ENCODE results near the gene TENM4.

The TENM4 gene

GRCh38 chr11:79304599-79305212 lies 136.1 kb downstream of the TENM4 start:
- H3K4me3 ChIP-seq (ENCODE audit: low read depth in 1 of 5, low read length in 5 of 5): no peak overlapping the region
- H3K27ac ChIP-seq (ENCODE audit: low read depth, low read length): peak overlapping the region; percentile 2
- H3K9ac ChIP-seq (ENCODE audit: low read length in 5 of 5): peak overlapping the region in 1 of 5 donors; percentile 22
- no peaks in the 10 kb centered on the region for H3K9me3 ChIP-seq (ENCODE audit: control insufficient read depth in 5 of 5, low read length in 5 of 5)
- peaks cover 0 to 12% (median 4%) of the 10 kb centered on the region in 5 donors for H3K4me1 ChIP-seq (ENCODE audit: control insufficient read depth in 5 of 5, insufficient read depth in 5 of 5, low read length in 5 of 5)
- H3K27me3 ChIP-seq (ENCODE audit: control insufficient read depth in 5 of 5, insufficient read depth in 4 of 5, low read length in 5 of 5): no peaks in the 10 kb centered on the region
- no peaks in the 10 kb centered on the region for H3K36me3 ChIP-seq (ENCODE audit: control insufficient read depth in 5 of 5, insufficient read depth in 5 of 5, low read length in 5 of 5)

DNA sequence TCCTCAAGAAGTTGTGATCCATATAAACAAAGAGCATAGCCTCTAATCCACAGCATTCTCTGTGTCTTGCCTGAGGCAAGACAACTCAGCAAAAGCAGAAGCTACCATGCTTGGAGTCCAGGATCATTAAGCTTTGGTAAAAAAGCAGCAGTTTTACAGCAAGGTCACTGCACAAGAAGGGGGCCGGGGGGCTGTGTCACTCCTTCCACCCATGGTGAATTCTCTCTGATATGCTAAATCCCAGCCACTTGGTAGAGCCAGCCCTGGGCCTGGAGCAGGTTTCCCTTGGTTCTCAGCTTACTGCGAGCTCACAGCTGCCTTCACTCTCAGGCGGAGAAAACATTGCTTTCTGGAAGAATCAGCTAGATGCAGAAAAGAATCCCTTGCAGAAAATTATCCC lies 144.7 kb downstream of the TENM4 start:
- Histone ChIP-seq H3K4me1 (ENCODE audit: control insufficient read depth in 5 of 5, insufficient read depth in 5 of 5, low read length in 5 of 5) (no peaks in the 10 kb centered on the region), H3K9ac (ENCODE audit: low read length in 5 of 5) (no peak overlapping the region), H3K9me3 (ENCODE audit: control insufficient read depth in 5 of 5, low read length in 5 of 5) (no peaks in the 10 kb centered on the region), H3K27ac (ENCODE audit: low read depth, low read length) (no peak overlapping the region), H3K4me3 (ENCODE audit: low read depth in 1 of 5, low read length in 5 of 5) (no peak overlapping the region), H3K36me3 (ENCODE audit: control insufficient read depth in 5 of 5, insufficient read depth in 5 of 5, low read length in 5 of 5) (peaks cover 0 to 17% (median 3%) of the 10 kb centered on the region in 5 donors), H3K27me3 (ENCODE audit: control insufficient read depth in 5 of 5, insufficient read depth in 4 of 5, low read length in 5 of 5) (no peaks in the 10 kb centered on the region)

GRCh38 chr11:79294845-79295731 lies 145.7 kb downstream of the TENM4 start:
- no peak overlapping the region for H3K9ac ChIP-seq (ENCODE audit: low read length in 5 of 5)
- H3K36me3 ChIP-seq (ENCODE audit: control insufficient read depth in 5 of 5, insufficient read depth in 5 of 5, low read length in 5 of 5): peaks cover 0 to 17% (median 3%) of the 10 kb centered on the region in 5 donors
- no peaks in the 10 kb centered on the region for H3K9me3 ChIP-seq (ENCODE audit: control insufficient read depth in 5 of 5, low read length in 5 of 5)
- no peak overlapping the region for H3K27ac ChIP-seq (ENCODE audit: low read depth, low read length)
- no peaks in the 10 kb centered on the region for H3K4me1 ChIP-seq (ENCODE audit: control insufficient read depth in 5 of 5, insufficient read depth in 5 of 5, low read length in 5 of 5)
- H3K27me3 ChIP-seq (ENCODE audit: control insufficient read depth in 5 of 5, insufficient read depth in 4 of 5, low read length in 5 of 5): no peaks in the 10 kb centered on the region
- H3K4me3 ChIP-seq (ENCODE audit: low read depth in 1 of 5, low read length in 5 of 5): no peak overlapping the region

GRCh38 chr11:79291948-79292347 lies 148.9 kb downstream of the TENM4 start:
- H3K9ac ChIP-seq (ENCODE audit: low read length in 5 of 5): no peak overlapping the region
- H3K36me3 ChIP-seq (ENCODE audit: control insufficient read depth in 5 of 5, insufficient read depth in 5 of 5, low read length in 5 of 5): peaks cover 0 to 17% (median 3%) of the 10 kb centered on the region in 5 donors
- no peaks in the 10 kb centered on the region for H3K27me3 ChIP-seq (ENCODE audit: control insufficient read depth in 5 of 5, insufficient read depth in 4 of 5, low read length in 5 of 5)
- H3K27ac ChIP-seq (ENCODE audit: low read depth, low read length): no peak overlapping the region
- no peaks in the 10 kb centered on the region for H3K4me1 ChIP-seq (ENCODE audit: control insufficient read depth in 5 of 5, insufficient read depth in 5 of 5, low read length in 5 of 5)
- no peaks in the 10 kb centered on the region for H3K9me3 ChIP-seq (ENCODE audit: control insufficient read depth in 5 of 5, low read length in 5 of 5)
- H3K4me3 ChIP-seq (ENCODE audit: low read depth in 1 of 5, low read length in 5 of 5): no peak overlapping the region

DNA sequence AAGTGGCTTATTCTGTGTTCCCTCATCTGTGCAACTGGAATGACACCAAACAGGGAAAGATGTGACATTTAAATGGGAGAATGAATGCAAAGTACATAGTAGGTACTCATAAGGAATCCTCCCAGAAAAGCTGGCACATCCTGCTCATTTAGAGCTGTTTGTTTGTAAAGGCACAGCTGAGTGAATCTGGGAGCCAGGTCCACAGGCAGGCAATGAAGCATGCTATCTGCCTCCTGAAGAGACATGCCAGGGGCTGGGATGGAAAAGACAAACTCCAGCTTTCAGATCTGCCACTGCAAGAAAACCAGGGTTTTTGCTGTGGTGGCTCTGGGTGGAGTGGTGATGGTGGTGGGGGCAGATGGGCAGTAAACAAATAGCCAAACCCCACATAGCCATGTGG lies 150.1 kb downstream of the TENM4 start:
- H3K9ac ChIP-seq (ENCODE audit: low read length in 5 of 5): no peak overlapping the region
- no peak overlapping the region for H3K27ac ChIP-seq (ENCODE audit: low read depth, low read length)
- H3K36me3 ChIP-seq (ENCODE audit: control insufficient read depth in 5 of 5, insufficient read depth in 5 of 5, low read length in 5 of 5): peaks cover 0 to 9% (median 3%) of the 10 kb centered on the region in 5 donors
- no peak overlapping the region for H3K4me3 ChIP-seq (ENCODE audit: low read depth in 1 of 5, low read length in 5 of 5)
- H3K27me3 ChIP-seq (ENCODE audit: control insufficient read depth in 5 of 5, insufficient read depth in 4 of 5, low read length in 5 of 5): no peaks in the 10 kb centered on the region
- H3K4me1 ChIP-seq (ENCODE audit: control insufficient read depth in 5 of 5, insufficient read depth in 5 of 5, low read length in 5 of 5): peaks cover 0 to 4% (median 0%) of the 10 kb centered on the region in 5 donors
- no peaks in the 10 kb centered on the region for H3K9me3 ChIP-seq (ENCODE audit: control insufficient read depth in 5 of 5, low read length in 5 of 5)

DNA sequence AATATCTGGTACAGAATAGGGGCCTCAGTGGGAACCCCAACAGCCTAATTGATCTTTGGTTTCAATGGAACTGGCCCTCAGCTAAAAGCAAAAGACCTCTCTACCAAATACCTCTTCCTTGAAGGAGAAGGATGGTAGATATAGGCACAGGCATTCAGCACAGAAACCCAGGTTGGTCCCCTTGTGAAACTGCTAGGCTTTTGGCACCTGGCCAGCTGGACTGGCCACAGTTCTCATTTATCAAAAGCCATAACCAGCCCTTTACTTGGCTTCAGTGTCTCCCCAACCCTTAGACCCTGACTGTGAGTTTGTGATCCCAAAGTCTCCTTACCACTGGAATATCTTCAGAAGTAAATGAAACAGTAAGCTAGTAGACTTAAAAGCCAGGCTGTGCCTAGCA lies 152.9 kb downstream of the TENM4 start:
- no peak overlapping the region for H3K4me3 ChIP-seq (ENCODE audit: low read depth in 1 of 5, low read length in 5 of 5)
- H3K27ac ChIP-seq (ENCODE audit: low read depth, low read length): no peak overlapping the region
- no peak overlapping the region for H3K9ac ChIP-seq (ENCODE audit: low read length in 5 of 5)
- H3K9me3 ChIP-seq (ENCODE audit: control insufficient read depth in 5 of 5, low read length in 5 of 5): no peaks in the 10 kb centered on the region
- H3K36me3 ChIP-seq (ENCODE audit: control insufficient read depth in 5 of 5, insufficient read depth in 5 of 5, low read length in 5 of 5): no peaks in the 10 kb centered on the region
- peaks cover 0 to 5% (median 0%) of the 10 kb centered on the region in 5 donors for H3K4me1 ChIP-seq (ENCODE audit: control insufficient read depth in 5 of 5, insufficient read depth in 5 of 5, low read length in 5 of 5)
- H3K27me3 ChIP-seq (ENCODE audit: control insufficient read depth in 5 of 5, insufficient read depth in 4 of 5, low read length in 5 of 5): no peaks in the 10 kb centered on the region

DNA sequence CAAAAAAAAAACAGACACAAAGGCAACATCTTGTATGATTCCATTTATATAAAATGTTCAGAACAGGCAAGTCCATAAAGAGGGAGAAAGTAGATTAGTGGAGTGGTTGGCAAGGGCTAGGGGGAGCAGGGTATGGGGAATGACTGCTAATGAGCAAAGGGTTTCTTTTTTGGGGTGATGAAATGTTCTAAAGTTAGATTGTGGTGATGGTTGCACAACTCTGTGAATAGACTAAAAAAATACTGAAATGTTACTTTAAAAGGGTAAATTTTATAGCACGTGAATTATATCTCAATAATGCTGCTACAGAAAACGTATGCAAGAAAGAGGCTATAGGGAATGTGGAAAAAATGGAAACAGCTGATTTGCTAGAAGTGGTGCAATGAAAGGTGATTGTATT lies 155.1 kb downstream of the TENM4 start:
- Histone ChIP-seq H3K4me1 (ENCODE audit: control insufficient read depth in 5 of 5, insufficient read depth in 5 of 5, low read length in 5 of 5) (peaks cover 0 to 5% (median 0%) of the 10 kb centered on the region in 5 donors), H3K27ac (ENCODE audit: low read depth, low read length) (no peak overlapping the region), H3K9me3 (ENCODE audit: control insufficient read depth in 5 of 5, low read length in 5 of 5) (peaks cover 0 to 4% (median 0%) of the 10 kb centered on the region in 5 donors), H3K4me3 (ENCODE audit: low read depth in 1 of 5, low read length in 5 of 5) (no peak overlapping the region), H3K27me3 (ENCODE audit: control insufficient read depth in 5 of 5, insufficient read depth in 4 of 5, low read length in 5 of 5) (no peaks in the 10 kb centered on the region), H3K36me3 (ENCODE audit: control insufficient read depth in 5 of 5, insufficient read depth in 5 of 5, low read length in 5 of 5) (no peaks in the 10 kb centered on the region), H3K9ac (ENCODE audit: low read length in 5 of 5) (no peak overlapping the region)

DNA sequence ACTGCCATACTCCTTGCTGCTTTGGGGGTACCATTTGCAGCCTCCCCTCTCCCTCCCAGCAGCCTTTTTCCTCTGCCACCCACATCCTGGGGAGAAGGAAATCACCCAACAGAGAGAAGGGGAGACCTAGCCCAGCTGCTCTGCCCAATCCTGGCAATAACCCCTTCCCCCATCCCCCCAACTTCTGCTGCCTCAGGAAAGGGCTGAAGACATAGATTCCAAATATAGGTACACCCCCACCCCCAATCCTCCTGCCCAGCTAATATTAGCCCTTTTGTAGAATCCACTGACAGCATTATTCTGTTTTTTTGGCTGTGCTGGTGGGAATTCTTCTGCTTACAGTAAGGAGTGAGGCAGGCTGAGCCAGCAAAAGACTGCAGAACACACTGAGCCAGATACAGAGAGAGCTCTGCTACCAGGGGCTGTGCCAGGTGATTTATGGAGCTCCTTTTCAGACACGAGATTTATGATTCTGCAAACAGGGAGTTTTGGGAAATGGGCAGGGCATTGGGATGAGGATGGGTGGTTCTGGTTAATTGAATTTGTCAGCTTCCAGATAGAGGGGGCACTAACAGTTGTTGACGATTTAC lies 164.0 kb downstream of the TENM4 start:
- Histone ChIP-seq H3K36me3 (ENCODE audit: control insufficient read depth in 5 of 5, insufficient read depth in 5 of 5, low read length in 5 of 5) (no peaks in the 10 kb centered on the region), H3K9ac (ENCODE audit: low read length in 5 of 5) (no peak overlapping the region), H3K4me3 (ENCODE audit: low read depth in 1 of 5, low read length in 5 of 5) (no peak overlapping the region), H3K27ac (ENCODE audit: low read depth, low read length) (no peak overlapping the region), H3K27me3 (ENCODE audit: control insufficient read depth in 5 of 5, insufficient read depth in 4 of 5, low read length in 5 of 5) (no peaks in the 10 kb centered on the region), H3K4me1 (ENCODE audit: control insufficient read depth in 5 of 5, insufficient read depth in 5 of 5, low read length in 5 of 5) (peaks cover 0 to 5% (median 3%) of the 10 kb centered on the region in 5 donors), H3K9me3 (ENCODE audit: control insufficient read depth in 5 of 5, low read length in 5 of 5) (no peaks in the 10 kb centered on the region)

DNA sequence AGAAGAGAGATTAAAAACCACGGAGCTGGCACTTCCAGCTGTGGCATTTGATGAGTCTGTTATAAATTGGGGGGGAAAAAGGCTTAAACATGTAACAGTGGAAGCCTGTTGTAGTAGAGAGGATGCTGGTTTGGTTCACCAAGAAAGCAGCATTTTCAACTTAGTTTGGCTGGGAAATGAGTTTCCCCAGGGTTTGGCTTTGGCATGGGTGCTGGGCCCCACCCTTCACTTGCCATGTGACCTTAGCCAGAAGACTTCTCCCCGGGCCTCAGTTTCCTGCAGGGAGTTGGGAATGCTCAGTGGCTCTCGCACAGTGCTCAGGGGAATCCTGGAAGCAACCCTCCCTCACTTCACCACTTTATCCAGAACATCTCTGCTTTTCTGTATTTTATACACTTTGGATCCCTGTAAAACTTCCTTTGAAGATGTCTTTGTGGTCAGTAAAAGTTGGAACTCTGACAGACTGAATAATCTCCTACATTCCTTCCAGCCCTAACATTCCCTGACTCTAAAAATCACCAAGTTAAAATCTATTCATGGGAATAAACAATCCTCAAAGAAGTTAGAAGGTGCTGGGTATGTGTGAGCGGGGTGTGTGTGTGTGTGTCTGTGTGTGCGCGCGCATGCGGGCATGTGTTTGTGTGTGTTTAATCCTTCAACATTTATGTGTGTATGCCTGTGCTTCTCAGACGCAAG lies 166.0 kb downstream of the TENM4 start:
- Histone ChIP-seq H3K4me1 (ENCODE audit: control insufficient read depth in 5 of 5, insufficient read depth in 5 of 5, low read length in 5 of 5) (peaks cover 0 to 5% (median 3%) of the 10 kb centered on the region in 5 donors), H3K27ac (ENCODE audit: low read depth, low read length) (no peak overlapping the region), H3K36me3 (ENCODE audit: control insufficient read depth in 5 of 5, insufficient read depth in 5 of 5, low read length in 5 of 5) (no peaks in the 10 kb centered on the region), H3K9ac (ENCODE audit: low read length in 5 of 5) (no peak overlapping the region), H3K9me3 (ENCODE audit: control insufficient read depth in 5 of 5, low read length in 5 of 5) (no peaks in the 10 kb centered on the region), H3K27me3 (ENCODE audit: control insufficient read depth in 5 of 5, insufficient read depth in 4 of 5, low read length in 5 of 5) (no peaks in the 10 kb centered on the region), H3K4me3 (ENCODE audit: low read depth in 1 of 5, low read length in 5 of 5) (no peak overlapping the region)

Measured in subcutaneous abdominal adipose tissue (tissue), 5 donors.